ENCODE measurements around the gene MCF2L.

GRCh38 chr13:113040597-113041292 is 71.7 kb downstream of the MCF2L start:
- TF ChIP-seq CTCF (IDR thresholded peaks at IDR 0.05; ENCODE audit: low read length) (no peak), EZH2phosphoT487 (IDR thresholded peaks at IDR 0.05; ENCODE audit: low read length) (no peak), EZH2 (optimal IDR thresholded peaks at IDR 0.05; ENCODE audit: low read depth, low read length) (no peak)
